Transverse colon (tissue), 3 donors: ENCODE results near the gene NECTIN1.

Source experiments
- POLR2A ChIP-seq: fragments of 450-650 bp; IDR thresholded peaks from one replicate; pipeline ENCODE4 v1.6.1; 2016; ENCODE audit warnings: antibody characterized with exemption, mild to moderate bottlenecking, moderate library complexity
- TF ChIP-seq, protein P1 (sequence below), 5 experiments: fragments of 200-600 bp in 3 of 5; fragments of 450-650 bp in 2 of 5; sonication (generic) in 3 of 5; IDR thresholded peaks; 1 replicate in 2 of 5; 2 replicates in 3 of 5; pipeline ENCODE4 v1.5.1; 2016 to 2017; ENCODE audit warnings: antibody characterized with exemption in 5 of 5, inconsistent platforms in 3 of 5, mild to moderate bottlenecking in 2 of 5, moderate library complexity in 1 of 5

DNA sequence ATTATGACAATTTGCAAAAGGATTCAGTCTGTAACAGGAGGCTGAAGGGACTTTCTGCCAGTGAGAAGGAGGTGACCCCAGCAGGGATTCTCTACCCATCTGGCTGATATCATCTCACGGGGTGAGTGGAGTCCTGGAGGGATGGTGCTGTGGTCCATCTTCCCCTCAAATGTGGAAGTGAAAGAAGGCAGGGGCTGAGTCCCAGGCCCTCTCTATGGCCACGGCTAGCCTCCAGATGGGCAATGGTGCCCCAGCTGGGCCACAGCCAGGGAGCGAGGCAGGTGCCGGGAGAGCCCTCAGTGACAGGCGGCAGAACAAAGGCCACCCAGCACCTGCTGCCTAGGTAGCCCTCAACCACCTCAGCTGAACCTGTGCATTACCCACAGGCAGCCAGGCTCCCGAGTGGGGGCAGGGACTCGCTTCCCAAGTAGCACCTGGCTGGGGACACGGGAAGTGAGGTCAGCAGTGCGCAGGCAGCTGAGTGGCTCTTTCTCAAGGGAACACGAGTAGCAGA lies 6.7 kb downstream of the NECTIN1 start:
- TF ChIP-seq, protein P1, sequence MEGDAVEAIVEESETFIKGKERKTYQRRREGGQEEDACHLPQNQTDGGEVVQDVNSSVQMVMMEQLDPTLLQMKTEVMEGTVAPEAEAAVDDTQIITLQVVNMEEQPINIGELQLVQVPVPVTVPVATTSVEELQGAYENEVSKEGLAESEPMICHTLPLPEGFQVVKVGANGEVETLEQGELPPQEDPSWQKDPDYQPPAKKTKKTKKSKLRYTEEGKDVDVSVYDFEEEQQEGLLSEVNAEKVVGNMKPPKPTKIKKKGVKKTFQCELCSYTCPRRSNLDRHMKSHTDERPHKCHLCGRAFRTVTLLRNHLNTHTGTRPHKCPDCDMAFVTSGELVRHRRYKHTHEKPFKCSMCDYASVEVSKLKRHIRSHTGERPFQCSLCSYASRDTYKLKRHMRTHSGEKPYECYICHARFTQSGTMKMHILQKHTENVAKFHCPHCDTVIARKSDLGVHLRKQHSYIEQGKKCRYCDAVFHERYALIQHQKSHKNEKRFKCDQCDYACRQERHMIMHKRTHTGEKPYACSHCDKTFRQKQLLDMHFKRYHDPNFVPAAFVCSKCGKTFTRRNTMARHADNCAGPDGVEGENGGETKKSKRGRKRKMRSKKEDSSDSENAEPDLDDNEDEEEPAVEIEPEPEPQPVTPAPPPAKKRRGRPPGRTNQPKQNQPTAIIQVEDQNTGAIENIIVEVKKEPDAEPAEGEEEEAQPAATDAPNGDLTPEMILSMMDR (IDR thresholded peaks at IDR 0.05): no peak
- no peak for TF ChIP-seq POLR2A
